Peyer's patch (tissue), 4 donors: ENCODE measurements around the gene RDH5.

Experiments
- POLR2A ChIP-seq, 2 donors: fragments of 450-650 bp; IDR thresholded peaks; one replicate each; pipeline ENCODE4 v1.5.1; 2017; ENCODE audit warnings: antibody characterized with exemption in 2 of 2, mild to moderate bottlenecking in 2 of 2, moderate library complexity in 2 of 2
- TF ChIP-seq, protein P1 (sequence below), 6 experiments: fragments of 450-650 bp in 4 of 6; fragments of 200-600 bp in 2 of 6; sonication (generic) in 1 of 6; IDR thresholded peaks; one replicate each; pipeline ENCODE4 v1.5.1; 2017 to 2019; ENCODE audit warnings: antibody characterized with exemption in 6 of 6, mild to moderate bottlenecking in 3 of 6, moderate library complexity in 1 of 6

GRCh38 chr12:55707841-55708694, 12.1 kb upstream of the RDH5 start, which contains the start of gene ITGA7:
- TF ChIP-seq, protein P1, sequence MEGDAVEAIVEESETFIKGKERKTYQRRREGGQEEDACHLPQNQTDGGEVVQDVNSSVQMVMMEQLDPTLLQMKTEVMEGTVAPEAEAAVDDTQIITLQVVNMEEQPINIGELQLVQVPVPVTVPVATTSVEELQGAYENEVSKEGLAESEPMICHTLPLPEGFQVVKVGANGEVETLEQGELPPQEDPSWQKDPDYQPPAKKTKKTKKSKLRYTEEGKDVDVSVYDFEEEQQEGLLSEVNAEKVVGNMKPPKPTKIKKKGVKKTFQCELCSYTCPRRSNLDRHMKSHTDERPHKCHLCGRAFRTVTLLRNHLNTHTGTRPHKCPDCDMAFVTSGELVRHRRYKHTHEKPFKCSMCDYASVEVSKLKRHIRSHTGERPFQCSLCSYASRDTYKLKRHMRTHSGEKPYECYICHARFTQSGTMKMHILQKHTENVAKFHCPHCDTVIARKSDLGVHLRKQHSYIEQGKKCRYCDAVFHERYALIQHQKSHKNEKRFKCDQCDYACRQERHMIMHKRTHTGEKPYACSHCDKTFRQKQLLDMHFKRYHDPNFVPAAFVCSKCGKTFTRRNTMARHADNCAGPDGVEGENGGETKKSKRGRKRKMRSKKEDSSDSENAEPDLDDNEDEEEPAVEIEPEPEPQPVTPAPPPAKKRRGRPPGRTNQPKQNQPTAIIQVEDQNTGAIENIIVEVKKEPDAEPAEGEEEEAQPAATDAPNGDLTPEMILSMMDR (IDR thresholded peaks at IDR 0.05) = no peak
- no peak for TF ChIP-seq POLR2A (IDR thresholded peaks at IDR 0.05)
